ENCODE results near the gene CDV3.

DNA sequence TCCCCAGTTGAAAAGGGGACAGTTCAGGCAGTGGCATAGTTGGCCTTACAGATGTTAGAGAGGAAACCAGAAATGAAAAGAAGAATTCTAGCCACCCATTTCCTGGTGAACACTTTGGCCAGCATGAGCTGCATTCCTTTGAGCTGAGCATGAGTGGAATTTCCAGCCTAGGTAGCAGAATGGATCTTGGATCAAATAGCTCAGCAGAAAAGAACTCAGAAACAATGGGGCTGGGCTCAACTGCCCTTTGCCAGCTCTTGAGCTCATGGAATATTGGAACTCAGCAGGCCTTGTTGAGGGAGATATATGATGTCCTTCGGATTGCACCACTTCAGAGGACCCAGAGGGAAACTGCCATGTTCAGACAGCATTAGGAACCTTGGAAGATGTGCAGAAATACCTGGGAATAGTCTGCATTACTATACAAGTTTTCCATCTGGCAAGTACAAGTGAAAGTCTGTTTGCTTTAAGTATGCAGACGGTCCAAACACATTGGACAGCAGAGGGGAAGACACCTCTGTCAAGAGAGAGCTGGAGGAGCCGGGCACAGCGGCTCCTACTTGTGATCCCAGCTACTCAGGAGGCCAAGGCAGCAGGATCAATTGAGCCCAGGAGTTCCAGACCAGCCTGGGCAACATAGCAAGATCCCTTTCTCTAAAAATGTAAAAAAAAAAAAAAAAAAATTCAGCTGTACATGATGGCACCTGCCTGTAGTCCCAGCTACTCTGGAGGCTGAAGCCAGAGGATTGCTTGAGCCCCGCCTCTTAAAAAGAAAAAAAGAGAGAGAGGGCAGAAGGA, 3.1 kb upstream of the CDV3 start:
- TF ChIP-seq, protein P1, sequence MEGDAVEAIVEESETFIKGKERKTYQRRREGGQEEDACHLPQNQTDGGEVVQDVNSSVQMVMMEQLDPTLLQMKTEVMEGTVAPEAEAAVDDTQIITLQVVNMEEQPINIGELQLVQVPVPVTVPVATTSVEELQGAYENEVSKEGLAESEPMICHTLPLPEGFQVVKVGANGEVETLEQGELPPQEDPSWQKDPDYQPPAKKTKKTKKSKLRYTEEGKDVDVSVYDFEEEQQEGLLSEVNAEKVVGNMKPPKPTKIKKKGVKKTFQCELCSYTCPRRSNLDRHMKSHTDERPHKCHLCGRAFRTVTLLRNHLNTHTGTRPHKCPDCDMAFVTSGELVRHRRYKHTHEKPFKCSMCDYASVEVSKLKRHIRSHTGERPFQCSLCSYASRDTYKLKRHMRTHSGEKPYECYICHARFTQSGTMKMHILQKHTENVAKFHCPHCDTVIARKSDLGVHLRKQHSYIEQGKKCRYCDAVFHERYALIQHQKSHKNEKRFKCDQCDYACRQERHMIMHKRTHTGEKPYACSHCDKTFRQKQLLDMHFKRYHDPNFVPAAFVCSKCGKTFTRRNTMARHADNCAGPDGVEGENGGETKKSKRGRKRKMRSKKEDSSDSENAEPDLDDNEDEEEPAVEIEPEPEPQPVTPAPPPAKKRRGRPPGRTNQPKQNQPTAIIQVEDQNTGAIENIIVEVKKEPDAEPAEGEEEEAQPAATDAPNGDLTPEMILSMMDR (IDR thresholded peaks at IDR 0.05 in 2 of 3, conservative IDR thresholded peaks at IDR 0.05 in 1 of 3; ENCODE audit: control insufficient read depth in 2 of 3, extremely low read depth in 1 of 3, insufficient read depth in 1 of 3, low read depth in 3 of 3, low read length in 3 of 3) = no peak
- TF ChIP-seq NRF1 (conservative IDR thresholded peaks at IDR 0.05; ENCODE audit: low read depth, low read length) = no peak
- TF ChIP-seq ZNF274 (IDR thresholded peaks at IDR 0.05; ENCODE audit: insufficient read depth, insufficient read length) = no peak
- TF ChIP-seq, protein P2, sequence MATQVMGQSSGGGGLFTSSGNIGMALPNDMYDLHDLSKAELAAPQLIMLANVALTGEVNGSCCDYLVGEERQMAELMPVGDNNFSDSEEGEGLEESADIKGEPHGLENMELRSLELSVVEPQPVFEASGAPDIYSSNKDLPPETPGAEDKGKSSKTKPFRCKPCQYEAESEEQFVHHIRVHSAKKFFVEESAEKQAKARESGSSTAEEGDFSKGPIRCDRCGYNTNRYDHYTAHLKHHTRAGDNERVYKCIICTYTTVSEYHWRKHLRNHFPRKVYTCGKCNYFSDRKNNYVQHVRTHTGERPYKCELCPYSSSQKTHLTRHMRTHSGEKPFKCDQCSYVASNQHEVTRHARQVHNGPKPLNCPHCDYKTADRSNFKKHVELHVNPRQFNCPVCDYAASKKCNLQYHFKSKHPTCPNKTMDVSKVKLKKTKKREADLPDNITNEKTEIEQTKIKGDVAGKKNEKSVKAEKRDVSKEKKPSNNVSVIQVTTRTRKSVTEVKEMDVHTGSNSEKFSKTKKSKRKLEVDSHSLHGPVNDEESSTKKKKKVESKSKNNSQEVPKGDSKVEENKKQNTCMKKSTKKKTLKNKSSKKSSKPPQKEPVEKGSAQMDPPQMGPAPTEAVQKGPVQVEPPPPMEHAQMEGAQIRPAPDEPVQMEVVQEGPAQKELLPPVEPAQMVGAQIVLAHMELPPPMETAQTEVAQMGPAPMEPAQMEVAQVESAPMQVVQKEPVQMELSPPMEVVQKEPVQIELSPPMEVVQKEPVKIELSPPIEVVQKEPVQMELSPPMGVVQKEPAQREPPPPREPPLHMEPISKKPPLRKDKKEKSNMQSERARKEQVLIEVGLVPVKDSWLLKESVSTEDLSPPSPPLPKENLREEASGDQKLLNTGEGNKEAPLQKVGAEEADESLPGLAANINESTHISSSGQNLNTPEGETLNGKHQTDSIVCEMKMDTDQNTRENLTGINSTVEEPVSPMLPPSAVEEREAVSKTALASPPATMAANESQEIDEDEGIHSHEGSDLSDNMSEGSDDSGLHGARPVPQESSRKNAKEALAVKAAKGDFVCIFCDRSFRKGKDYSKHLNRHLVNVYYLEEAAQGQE (IDR thresholded peaks at IDR 0.05; ENCODE audit: low read depth, low read length) = no peak
- no peak for TF ChIP-seq YY1 (IDR thresholded peaks at IDR 0.05; ENCODE audit: low read depth, low read length)
- no peak for TF ChIP-seq SREBF1 (IDR thresholded peaks at IDR 0.05; ENCODE audit: low read length)
- TF ChIP-seq, protein P3, sequence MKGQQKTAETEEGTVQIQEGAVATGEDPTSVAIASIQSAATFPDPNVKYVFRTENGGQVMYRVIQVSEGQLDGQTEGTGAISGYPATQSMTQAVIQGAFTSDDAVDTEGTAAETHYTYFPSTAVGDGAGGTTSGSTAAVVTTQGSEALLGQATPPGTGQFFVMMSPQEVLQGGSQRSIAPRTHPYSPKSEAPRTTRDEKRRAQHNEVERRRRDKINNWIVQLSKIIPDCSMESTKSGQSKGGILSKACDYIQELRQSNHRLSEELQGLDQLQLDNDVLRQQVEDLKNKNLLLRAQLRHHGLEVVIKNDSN (IDR thresholded peaks at IDR 0.05; ENCODE audit: borderline replicate concordance, extremely low read length, insufficient read depth, low read depth, low read length) = no peak
- TF ChIP-seq TAF1 (IDR thresholded peaks at IDR 0.05; ENCODE audit: borderline replicate concordance, low read depth, low read length) = no peak

Data from GM12878 (cell line).